ENCODE results near the gene RTCB.
A peak's percentile ranks its signal among the peaks of the same experiment; 100 is the strongest.

The RTCB gene

GRCh38 chr22:32411829-32412592 lies at the start of gene RTCB:
TSS of gene RTCB (minus strand) at chr22:32412247. CDS start at chr22:32412156, 91 bp downstream.
- DNase-seq = peak; percentile 76

DNA sequence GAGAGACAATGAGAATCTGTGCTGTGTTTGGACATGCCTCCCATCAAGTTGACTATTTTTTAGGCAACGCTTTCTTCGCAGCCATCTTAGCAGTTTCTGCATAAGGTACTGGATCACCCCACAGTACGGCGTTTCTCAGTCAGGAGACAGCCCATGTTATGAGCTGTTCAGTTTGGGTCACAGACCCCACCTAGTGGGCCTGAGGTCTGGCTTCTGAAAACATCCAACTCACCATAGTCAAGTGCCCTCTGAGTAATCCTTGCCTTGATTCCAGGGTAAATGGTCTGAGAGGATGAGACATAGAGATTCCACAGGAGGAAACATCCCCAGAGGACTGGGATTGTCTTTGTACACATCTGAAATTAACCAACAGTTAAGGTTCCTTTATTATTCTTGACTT lies 45.0 kb upstream of the RTCB start:
- DNase-seq = no peak

GRCh38 chr22:32448980-32449379 lies 36.9 kb upstream of the RTCB start:
- DNase-seq = peak; percentile 2

DNA sequence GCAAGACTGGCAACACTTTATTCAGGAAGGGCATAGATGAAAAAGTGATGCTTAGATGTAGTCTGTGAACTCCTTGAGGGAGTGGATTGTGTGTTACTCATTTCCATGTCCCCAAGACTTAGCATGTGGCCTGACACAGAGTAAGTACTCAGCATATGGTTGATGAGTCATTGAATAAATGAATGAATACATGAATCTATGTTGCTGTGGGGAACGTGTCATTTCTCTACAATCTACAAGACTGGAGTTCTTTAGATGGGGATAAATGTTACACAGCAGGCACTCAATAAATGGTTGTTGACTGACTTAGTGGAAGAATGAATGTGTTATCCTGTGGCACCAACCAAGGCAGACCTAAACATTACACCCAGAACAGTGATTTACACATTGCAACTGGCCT lies 34.3 kb upstream of the RTCB start:
- no peak for DNase-seq

GRCh38 chr22:32444068-32444467 lies 32.0 kb upstream of the RTCB start:
- DNase-seq = peak; percentile 23

DNA sequence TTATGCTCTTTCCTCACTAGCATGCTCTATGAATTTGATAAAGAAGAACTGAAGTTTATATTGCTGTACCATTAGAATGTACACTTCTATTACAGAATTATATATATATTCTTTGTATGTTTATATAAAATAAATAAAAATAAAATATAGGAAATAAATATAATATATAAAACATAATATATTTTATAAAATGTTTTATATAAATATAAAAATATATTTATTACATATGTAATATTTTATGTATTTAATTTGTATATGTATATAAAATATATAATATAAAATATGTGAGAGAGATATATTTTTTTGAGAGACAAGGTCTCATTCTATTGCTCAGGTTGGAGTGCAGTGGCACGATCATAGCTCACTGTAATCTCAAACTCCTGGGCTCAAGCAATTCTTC lies 18.3 kb upstream of the RTCB start:
- no peak for DNase-seq

DNA sequence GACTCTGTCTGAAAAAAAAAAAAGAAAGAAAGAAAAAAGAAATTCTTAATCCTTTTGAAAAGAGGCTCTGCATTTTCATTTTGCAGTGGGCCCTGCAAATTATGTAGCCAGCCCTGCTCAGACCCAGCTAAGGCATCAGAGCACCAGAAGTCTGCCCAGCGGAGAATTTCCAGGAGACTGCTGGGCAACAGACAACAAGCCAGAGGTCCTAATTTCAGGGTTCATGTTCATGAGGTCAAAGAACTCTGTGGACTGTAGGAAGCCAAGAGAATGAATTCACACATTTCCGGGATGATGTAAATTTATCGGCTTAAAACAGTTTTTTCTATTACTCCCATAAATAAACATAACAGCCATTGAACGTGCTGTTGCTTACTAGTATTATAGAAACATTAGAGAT lies 14.8 kb upstream of the RTCB start:
- DNase-seq = no peak

DNA sequence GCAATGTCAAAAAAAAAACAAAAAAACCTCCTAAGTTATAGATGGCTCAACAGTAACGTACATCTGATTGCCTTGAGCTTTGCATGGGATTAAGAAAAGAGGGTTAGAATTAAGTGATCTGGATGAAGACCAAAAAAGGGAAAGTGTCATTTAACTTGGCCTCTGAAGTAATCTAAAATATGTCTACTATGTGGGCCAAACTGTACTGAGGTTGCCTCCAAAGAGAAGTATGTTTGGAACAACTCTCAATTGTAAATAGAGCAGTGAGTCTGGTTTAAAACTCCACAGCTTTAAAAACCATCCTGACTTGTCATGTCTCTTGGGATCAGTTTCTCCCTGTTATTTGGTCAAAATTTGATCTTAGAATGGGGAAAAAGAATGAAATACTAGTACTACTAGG lies 11.6 kb upstream of the RTCB start:
- DNase-seq = no peak

DNA sequence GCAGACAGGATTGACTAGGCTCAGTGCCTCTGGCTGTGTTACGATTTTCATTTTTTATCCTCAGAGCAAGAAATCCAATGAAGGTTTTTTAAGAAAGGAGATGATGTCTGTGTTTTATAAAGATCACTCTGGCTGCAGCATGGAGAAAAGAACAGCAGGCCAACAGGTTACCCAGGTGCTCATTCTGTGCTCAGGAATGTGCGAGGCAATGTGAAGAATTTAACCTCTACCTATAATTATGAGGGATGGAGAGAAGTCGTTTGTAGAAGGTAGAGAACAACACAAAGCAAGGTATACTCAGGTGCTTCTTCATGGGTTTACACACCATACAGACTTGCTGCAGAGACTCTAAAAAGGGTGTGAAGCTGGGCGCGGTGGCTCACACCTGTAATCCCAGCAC lies 10.0 kb upstream of the RTCB start:
- DNase-seq = no peak

DNA sequence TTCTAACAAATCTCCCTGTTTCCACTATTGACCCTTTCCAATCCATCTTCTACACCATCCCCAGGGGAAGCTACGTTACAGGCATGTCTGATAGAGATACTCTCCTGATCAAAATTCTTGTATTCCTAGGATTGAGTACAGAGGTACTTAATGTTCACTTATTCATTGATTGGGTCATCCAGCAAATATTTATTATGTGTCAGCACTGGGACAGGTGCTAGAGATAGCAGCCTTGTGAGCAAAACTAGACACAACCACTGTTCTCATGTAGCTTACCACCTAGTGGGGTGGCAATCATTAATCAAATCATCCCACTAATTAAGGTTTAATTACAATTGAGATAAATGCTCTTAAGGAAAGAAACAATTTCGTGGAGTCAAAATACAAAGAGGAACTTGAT lies 9.4 kb upstream of the RTCB start:
- no peak for DNase-seq

DNA sequence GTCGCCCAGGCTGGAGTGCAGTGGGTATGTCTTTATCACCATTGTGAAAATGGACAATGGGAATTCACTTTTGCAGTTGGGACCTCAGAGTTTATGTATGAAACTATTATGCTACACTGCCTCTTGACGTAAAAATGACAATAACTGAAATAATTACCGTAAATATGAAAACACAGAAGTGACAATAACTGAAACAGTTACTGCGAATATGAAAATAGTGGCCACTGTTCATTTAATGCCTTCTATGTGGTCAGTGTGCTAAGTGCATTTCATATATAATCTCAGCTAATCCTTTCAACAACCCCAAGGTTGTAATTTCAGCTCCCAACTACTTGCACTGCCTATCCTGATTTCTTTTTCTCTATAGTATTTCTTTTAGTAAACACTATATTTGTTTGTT lies 5.9 kb upstream of the RTCB start:
- no peak for DNase-seq

DNA sequence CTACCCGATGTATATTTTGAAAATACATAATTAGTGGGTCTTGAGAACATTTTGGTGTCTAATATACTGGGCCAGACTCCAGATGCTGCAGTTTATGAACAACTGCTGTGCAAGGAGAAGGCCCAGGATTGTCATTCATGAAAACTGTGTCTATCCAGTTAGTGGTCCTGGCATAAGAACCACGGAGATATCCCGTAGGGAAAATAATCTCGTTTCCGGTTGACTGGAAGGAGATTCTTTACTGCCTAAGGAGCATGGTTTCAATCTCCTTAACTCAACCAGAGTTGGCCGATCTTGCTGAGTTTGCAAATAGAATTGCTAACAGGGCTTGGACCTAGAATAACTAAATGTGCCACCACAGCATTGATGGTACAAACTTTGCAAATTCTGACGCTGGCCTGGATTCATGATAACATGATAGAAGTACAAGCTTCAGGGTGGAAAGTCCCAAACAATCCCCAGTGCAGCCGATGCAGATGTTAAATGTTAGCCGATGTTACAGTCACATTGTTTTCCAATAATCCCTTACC lies 4.6 kb upstream of the RTCB start:
- no peak for DNase-seq

DNA sequence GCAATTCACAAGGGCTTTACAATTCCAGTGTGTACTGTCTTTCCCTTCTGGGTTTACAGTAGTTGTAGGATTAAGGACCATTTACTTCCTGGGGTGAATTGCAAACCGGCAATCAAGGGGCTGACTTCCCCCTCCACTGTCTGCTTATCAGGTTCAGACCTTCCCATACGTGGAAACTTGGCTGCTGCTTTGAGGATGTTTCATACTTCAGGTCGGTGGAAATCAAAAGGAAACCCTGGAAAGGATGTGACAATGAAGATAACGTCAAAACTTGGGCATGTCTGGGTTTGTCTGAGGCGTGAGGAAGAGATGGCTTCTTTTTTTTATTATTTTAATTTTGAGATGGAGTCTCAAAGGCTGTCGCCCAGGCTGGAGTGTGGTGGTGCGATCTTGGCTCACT lies 2.1 kb upstream of the RTCB start:
- DNase-seq = no peak

DNA sequence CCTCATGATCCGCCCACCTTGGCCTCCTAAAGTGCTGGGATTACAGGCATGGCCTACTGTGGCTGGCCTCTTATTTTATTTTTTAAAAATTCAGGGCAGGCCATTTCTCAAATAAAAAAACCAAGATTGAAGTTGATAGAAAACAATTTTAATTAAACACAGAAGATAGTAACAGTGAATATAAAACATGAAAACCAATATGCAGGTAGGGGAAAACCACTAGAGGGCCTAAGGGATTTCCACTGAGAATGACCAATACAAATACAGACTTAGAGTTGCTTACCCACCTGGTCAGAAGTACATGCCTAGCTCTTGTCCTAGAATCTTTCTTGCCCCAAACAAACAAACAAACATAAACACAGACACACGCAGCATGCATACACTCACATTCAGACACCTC lies 1.7 kb upstream of the RTCB start:
- DNase-seq = peak; percentile 1

- no peak for DNase-seq
These were observed 645 bp downstream of the RTCB start for GRCh38 chr22:32411402-32411801.

- no peak for DNase-seq
These were observed 1.6 kb downstream of the RTCB start for GRCh38 chr22:32410459-32410858.

GRCh38 chr22:32409977-32410376 lies 2.1 kb downstream of the RTCB start:
- DNase-seq = no peak

DNA sequence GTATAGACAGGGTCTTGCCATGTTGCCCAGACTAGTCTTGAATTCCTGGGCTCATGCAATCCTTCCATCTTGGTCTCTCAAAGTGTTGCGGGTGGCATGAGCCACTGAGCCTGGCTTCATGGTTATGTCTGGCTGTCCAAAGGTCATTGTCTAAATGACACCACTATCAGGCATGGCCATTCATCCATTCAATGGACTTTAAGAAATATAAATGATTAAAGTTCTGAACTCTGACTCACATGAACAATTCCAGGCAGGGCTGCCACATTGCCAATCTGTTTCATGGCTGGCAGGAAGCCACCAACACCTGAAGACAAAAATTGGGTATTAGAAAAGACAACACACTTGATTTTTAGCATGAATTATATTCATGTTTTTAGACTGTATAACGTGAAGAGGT lies 4.1 kb downstream of the RTCB start:
- no peak for DNase-seq

GRCh38 chr22:32407312-32407711 lies 4.7 kb downstream of the RTCB start:
- DNase-seq = no peak

DNA sequence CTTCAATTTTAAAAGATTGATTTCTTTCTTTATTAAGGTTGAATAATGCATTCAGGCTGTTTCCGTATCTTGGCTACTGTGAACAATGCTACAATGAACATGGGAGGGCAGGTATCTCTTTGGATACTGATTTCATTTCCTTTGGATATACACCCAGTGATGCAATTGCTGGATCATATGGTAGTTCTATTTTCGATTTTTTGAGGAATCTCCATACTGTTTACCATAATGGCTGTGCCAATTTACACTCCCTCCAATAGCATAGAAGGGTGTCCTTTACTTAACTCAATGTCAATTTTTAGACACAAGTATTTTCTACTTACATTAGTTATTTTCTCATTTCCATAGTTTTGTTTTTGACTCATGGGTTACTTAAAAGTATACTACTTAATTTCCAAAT lies 8.0 kb downstream of the RTCB start:
- no peak for DNase-seq

DNA sequence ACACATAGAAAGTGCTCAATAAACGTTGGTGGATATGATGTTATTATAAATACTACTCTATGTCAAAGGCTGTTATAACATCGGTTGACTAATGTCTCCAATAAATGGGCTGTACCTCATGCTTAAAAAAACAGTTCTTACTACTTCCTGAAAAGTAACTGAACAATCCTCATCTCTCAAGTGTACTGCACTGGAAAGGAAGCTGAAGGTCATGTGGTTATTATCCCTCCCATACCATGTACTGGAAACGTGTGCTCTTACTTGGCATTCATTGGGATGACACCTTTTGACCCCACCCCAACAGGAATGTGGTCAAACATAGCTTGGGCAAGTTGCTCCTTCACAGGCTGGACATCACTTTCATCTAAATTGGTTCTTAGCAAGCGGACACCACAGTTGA lies 10.6 kb downstream of the RTCB start:
- no peak for DNase-seq

DNA sequence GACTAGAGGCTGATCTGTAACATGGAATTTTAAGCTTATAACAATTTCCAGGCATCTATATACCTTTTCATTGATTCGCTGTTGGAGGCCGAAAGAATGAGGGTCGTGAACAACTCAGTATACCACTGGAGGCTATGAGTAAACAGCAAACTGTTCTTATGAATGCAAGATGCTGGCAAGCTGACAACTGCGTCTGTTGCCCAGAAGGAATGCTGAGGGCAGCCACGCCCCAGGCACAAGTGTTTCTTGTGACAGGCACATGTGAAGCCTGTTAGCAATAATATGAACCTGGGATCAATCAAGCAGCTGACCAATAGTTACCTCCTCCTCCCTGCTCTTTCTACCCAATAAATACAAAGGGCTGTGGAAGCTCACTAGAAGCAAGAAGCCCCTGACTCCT lies 15.3 kb downstream of the RTCB start:
- DNase-seq = peak; percentile 1

DNA sequence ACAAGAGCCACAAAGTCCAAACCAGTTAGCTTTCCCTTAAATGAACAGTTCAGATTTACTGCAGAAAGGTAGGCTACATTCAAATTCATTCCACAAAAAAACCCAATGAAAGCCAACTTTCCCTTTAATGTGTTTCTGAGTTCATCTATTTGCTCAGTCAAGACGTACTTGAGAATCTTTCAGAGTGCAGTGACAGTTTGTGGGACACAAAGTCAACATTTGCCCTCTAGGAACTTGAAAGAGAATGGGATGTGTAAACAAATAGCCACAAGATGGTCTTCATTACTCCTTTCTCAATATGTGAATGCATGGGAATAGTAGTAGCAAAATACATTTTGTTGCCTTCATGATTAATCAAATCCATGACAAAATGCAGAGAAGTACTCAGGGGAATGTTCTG lies 15.8 kb downstream of the RTCB start:
- peak; percentile 26 for DNase-seq

DNA sequence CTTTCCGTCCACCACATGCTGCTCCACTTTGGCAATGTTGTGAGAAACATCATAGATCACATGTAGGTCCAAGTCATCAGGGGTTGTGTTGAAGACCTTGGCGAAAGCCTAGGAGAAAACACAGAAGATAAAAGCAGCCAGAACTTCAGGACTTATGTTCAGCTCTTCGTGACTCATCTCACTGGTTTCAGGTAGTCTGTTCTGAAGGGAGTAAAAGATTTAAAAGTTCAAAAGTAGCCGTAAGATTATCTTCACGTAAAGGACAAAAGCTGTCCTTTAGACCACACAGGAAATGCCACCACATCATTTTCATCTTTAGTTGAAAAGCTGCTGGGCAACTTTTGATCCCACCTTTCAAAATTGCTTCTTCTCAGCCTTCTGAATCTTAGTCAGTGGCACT lies 16.9 kb downstream of the RTCB start:
- no peak for DNase-seq

DNA sequence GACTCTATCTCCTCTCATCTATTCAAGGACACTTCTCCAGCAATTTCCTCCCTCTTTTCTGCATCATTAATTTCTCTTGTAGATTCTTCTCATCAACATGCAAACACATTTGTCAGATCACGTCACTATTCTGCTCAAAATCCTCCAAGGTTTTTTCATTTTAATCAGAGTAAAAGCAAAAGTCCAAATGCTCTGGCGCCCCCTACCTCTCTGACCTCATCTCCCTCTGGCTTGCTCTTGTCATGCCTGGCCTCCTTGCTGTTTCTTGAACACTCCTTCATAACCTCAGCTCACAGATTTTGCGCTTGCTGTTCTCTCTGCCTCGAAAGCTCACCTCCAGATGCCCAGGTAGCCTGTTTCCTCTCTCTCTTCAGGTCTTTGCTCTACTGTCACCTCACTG lies 22.4 kb downstream of the RTCB start:
- DNase-seq = no peak
